Lower leg skin (tissue), 3 donors: ENCODE measurements around the gene PRXL2B.

Experiments
- POLR2A ChIP-seq, 2 donors: fragments of 450-650 bp; IDR thresholded peaks; one replicate each; pipeline ENCODE4 v1.6.1; 2016 to 2017; ENCODE audit warnings: antibody characterized with exemption in 2 of 2, mild to moderate bottlenecking in 1 of 2, moderate library complexity in 1 of 2
- TF ChIP-seq, protein P1 (sequence below), 3 donors: fragments of 450-650 bp; IDR thresholded peaks; one replicate each; pipeline ENCODE4 v1.5.1; 2016; ENCODE audit warnings: antibody characterized with exemption in 3 of 3, mild to moderate bottlenecking in 3 of 3, moderate library complexity in 2 of 3

DNA sequence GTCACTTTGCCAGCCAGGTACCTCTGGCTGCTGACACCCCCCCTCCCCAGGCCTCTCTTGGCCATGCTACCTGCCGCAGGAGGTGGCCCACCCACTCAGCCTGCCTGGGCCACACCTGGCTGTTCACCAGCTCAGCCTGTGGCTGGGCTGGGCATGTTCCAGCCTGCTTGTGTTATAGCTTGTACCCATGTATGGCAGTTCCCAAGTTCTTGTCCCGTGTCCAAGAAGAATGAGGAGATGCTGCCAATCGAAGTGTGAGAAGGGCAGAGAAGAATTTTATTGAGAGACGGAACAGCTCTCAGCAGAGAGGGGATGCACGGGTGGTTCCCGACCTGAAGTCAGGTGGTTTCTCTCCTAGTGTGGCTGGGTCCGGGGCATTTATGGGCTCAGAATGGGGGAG, 50.2 kb downstream of the PRXL2B start:
- TF ChIP-seq, protein P1, sequence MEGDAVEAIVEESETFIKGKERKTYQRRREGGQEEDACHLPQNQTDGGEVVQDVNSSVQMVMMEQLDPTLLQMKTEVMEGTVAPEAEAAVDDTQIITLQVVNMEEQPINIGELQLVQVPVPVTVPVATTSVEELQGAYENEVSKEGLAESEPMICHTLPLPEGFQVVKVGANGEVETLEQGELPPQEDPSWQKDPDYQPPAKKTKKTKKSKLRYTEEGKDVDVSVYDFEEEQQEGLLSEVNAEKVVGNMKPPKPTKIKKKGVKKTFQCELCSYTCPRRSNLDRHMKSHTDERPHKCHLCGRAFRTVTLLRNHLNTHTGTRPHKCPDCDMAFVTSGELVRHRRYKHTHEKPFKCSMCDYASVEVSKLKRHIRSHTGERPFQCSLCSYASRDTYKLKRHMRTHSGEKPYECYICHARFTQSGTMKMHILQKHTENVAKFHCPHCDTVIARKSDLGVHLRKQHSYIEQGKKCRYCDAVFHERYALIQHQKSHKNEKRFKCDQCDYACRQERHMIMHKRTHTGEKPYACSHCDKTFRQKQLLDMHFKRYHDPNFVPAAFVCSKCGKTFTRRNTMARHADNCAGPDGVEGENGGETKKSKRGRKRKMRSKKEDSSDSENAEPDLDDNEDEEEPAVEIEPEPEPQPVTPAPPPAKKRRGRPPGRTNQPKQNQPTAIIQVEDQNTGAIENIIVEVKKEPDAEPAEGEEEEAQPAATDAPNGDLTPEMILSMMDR (IDR thresholded peaks at IDR 0.05) = no peak
- no peak for TF ChIP-seq POLR2A (IDR thresholded peaks at IDR 0.05)
